Measurements from ENCODE around the gene LGR5. TPM values are rescaled to one million over a fixed set of nuclear protein-coding genes. Genes with fewer than 3 reads are reported as not detected.

The LGR5 gene
- total and polyA plus RNA-seq, 2 of the 8 experiments (the other 6 are each of a cell fraction or from before 2014, with no cell fraction given), result 0.08 to 0.19 TPM

DNA sequence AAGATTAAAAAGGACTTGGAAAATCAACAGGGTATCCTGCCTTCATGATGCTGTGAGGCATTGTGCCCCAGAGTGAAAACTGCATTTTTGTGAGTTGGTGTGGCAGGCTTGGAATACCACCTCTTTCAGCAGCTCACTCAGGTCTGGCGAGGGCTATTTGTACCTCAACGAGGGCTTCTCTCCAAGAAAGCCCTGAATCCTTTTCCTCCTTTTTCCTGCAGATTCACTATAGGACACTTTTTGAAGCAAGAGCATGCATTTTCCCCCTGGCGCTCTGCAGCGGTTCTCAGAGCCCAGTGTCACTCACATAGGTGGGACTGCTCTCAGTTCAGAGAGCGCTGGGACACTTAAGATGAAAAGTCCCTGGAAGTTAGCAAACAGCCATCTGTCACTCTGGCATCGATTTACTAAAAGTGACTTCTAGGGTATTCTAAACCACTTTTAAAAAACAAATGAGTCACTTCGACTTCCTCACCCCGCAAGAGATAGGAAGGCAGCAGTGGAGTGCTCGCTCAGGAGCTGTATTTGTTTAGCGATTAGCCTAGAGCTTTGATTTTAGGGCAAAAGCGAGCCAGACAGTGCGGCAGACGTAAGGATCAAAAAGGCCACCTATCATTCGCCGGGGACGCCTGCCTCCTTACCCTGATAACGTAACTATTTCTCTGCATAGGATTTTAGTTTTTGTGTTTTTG lies 782 bp upstream of the LGR5 start:
- H2AK5ac ChIP-seq (ENCODE audit: low read depth, low read length), result no peak overlapping the region
- no peak overlapping the region for H4K8ac ChIP-seq (ENCODE audit: extremely low read depth, insufficient read depth, low read length)
- H2BK120ac ChIP-seq (replicated peaks; ENCODE audit: low read depth, low read length), result no peak overlapping the region
- H3K79me2 ChIP-seq (ENCODE audit: control insufficient read depth in 1 of 2, insufficient read depth in 2 of 2, low read length in 2 of 2), result no peaks in the 10 kb centered on the region
- no peak overlapping the region for H3K18ac ChIP-seq (ENCODE audit: extremely low read depth, low read length)
- no peak overlapping the region for H2BK20ac ChIP-seq (ENCODE audit: low read length)
- H3K9ac ChIP-seq (replicated peaks in 1 of 4; ENCODE audit: extremely low read depth in 1 of 4, low read depth in 3 of 4, low read length in 3 of 4), result no peak overlapping the region
- WGBS, 2 experiments (ENCODE audit: extremely low coverage in 1 of 2, insufficient coverage in 1 of 2, insufficient read length in 1 of 2, insufficient replicate concordance in 2 of 2, low coverage in 1 of 2, low lambda C conversion rate in 2 of 2, missing lambda C conversion rate in 1 of 2), result 9% methylated on average over 17 of the region's 17 CpGs; no CpG with 5 or more reads in 1 of the 2 experiments
- no peak overlapping the region for H2BK15ac ChIP-seq (ENCODE audit: low read length)
- no peak overlapping the region for H2BK5ac ChIP-seq (ENCODE audit: low read depth, low read length)
- FAIRE-seq, result no peak
- H3K27me3 ChIP-seq (replicated peaks in 1 of 4; ENCODE audit: control insufficient read depth in 3 of 4, extremely low read depth in 1 of 4, insufficient read depth in 3 of 4, low read length in 3 of 4), result peaks cover 29 to 59% (median 48%) of the 10 kb centered on the region in 4 experiments
- peak overlapping the region; percentile 87 to 95 for H3K4me2 ChIP-seq (ENCODE audit: insufficient read depth in 1 of 2, low read depth in 2 of 2, low read length in 2 of 2)
- H3K79me1 ChIP-seq (ENCODE audit: low read depth, low read length), result no peaks in the 10 kb centered on the region
- H2AFZ ChIP-seq (ENCODE audit: low read length), result peak overlapping the region; percentile 26; the same call in 1 of the 2 replicates
- H3K23me2 ChIP-seq (ENCODE audit: low read depth, low read length), result peaks cover 15% of the 10 kb centered on the region
- peak overlapping the region; percentile 30 to 68 (median 60); a peak in 7 of 8 replicates for H3K4me3 ChIP-seq (ENCODE audit: extremely low read depth in 1 of 4, insufficient read depth in 2 of 4, low read depth in 3 of 4, low read length in 4 of 4)
- H3K36me3 ChIP-seq (ENCODE audit: control insufficient read depth in 2 of 4, insufficient read depth in 4 of 4, low read length in 3 of 4), result no peaks in the 10 kb centered on the region
- no peak overlapping the region for H3K23ac ChIP-seq (ENCODE audit: insufficient read length)
- H3K4ac ChIP-seq (replicated peaks; ENCODE audit: insufficient read length, low read depth, low read length), result no peak overlapping the region
- no peak overlapping the region for H3K27ac ChIP-seq (ENCODE audit: low read depth, low read length)
- ChIA-PET CTCF (ENCODE audit: partially characterized antibody) (no interaction called here), POLR2A (ENCODE audit: partially characterized antibody) (no interaction called here)
- no peak overlapping the region for H3K14ac ChIP-seq (ENCODE audit: insufficient read length)
- H4K20me1 ChIP-seq (replicated peaks in 1 of 2; ENCODE audit: control insufficient read depth in 1 of 2, insufficient read depth in 2 of 2, low read length in 2 of 2), result peaks cover 0 to 2% of the 10 kb centered on the region in 2 experiments
- no peak overlapping the region for H4K91ac ChIP-seq (replicated peaks; ENCODE audit: insufficient read length, low read length)
- no peak overlapping the region for H4K5ac ChIP-seq (ENCODE audit: insufficient read length, low read depth, low read length)
- no peak for DNase-seq (ENCODE audit: low read depth in 1 of 2, low spot score in 2 of 2)
- no peak overlapping the region for H2BK12ac ChIP-seq (ENCODE audit: low read depth, low read length)
- H3K56ac ChIP-seq (replicated peaks; ENCODE audit: insufficient read length, low read depth, low read length), result no peak overlapping the region
- H3K4me1 ChIP-seq (replicated peaks in 1 of 4; ENCODE audit: control insufficient read depth in 3 of 4, insufficient read depth in 4 of 4, low read length in 3 of 4), result peaks cover 0 to 11% (median 4%) of the 10 kb centered on the region in 4 experiments; a peak in 6 of 7 replicates
- peaks cover 3 to 12% of the 10 kb centered on the region in 2 experiments; a peak in 2 of 4 replicates for H3K9me3 ChIP-seq (ENCODE audit: insufficient read depth in 2 of 2, low read depth in 1 of 2, low read length in 1 of 2)
- TF ChIP-seq SUZ12 (IDR thresholded peaks at IDR 0.05; ENCODE audit: low read length), result 0 out of 2 replicates have a peak, but pooled peaks have one; percentile 4
